ENCODE results near the gene ACR.

ACR gene

DNA sequence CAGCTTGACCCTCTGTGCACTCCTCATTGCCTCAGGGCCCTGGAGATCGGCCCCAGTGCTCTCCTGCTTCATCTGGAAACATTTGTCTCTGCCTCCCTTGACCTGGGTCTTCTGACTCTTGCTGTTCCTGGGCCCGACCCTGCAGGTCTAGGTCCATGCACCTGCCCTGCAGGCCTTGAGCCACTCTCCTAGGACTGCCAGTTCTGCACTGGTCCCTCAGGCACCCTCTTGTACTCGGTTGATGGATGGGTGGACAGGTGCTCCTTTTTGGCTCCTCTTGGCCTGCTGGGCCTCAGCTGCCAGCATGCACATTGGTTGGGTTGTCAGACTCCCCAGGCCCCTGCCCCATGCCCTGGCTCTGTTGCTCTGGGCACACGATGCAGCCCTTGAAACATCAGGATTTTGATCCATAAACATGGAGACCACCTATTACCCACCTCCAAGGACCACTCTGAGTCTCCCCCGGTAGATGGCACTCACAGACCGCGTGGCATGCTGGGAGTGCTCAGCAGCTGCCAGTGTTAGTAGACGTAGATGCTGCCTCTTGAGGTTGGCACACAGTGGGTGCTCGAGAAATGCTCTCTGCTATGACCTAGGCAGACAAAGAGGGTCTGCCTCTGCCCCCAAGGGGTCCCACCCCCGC, 20.2 kb upstream of the ACR start:
- no peak for DNase-seq

DNA sequence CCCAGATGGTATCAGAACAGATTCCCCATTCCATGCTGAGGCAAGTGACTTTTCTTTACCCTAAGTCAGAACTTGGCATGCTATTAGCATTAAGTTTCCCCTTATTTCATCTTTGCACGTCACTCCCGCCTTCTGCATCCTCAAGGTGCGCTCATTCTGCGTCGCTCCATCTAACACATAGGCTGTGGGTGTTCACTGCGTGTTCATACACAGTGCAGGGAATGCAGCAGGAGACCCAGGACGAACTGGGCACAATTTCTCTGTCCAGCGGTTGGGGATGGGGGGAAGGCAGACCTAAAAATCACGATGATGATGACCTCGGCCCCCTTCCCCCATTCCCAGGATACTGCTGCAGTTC, 19.7 kb upstream of the ACR start:
- no peak for DNase-seq

DNA sequence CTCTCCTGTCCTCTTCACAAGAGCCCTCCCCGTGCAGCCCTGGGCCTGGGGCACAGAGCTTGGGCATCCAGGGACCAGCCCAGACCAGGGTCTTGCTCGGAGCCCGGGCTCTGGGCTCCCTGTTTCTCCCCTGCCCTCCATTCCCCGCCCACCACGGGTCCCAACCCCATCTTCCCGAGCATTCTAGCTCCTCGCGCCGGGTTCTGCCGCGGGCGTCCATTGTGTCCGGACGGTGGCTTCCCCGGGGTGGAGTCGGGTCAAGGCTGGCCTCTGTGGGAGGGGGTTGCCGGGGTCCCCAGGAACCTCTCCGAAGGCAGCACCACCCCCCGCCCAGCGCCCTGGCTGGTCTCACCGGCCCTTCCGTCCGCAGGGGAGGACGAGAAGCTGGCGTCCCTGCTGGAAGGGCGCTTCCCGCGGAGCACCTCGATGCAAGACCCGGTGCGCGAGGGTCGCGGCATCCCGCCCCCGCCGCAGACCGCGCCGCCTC, 18.1 kb upstream of the ACR start:
- no peak for DNase-seq

DNA sequence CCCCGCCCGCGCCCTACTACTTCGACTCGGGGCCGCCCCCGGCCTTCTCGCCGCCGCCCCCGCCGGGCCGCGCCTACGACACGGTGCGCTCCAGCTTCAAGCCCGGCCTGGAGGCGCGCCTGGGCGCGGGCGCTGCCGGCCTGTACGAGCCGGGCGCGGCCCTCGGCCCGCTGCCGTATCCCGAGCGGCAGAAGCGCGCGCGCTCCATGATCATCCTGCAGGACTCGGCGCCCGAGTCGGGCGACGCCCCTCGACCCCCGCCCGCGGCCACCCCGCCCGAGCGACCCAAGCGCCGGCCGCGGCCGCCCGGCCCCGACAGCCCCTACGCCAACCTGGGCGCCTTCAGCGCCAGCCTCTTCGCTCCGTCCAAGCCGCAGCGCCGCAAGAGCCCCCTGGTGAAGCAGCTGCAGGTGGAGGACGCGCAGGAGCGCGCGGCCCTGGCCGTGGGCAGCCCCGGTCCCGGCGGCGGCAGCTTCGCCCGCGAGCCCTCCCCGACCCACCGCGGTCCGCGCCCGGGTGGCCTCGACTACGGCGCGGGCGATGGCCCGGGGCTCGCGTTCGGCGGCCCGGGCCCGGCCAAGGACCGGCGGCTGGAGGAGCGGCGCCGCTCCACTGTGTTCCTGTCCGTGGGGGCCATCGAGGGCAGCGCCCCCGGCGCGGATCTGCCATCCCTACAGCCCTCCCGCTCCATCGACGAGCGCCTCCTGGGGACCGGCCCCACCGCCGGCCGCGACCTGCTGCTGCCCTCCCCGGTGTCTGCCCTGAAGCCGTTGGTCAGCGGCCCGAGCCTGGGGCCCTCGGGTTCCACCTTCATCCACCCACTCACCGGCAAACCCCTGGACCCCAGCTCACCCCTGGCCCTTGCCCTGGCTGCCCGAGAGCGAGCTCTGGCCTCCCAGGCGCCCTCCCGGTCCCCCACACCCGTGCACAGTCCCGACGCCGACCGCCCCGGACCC, 17.4 kb upstream of the ACR start:
- no peak for DNase-seq

DNA sequence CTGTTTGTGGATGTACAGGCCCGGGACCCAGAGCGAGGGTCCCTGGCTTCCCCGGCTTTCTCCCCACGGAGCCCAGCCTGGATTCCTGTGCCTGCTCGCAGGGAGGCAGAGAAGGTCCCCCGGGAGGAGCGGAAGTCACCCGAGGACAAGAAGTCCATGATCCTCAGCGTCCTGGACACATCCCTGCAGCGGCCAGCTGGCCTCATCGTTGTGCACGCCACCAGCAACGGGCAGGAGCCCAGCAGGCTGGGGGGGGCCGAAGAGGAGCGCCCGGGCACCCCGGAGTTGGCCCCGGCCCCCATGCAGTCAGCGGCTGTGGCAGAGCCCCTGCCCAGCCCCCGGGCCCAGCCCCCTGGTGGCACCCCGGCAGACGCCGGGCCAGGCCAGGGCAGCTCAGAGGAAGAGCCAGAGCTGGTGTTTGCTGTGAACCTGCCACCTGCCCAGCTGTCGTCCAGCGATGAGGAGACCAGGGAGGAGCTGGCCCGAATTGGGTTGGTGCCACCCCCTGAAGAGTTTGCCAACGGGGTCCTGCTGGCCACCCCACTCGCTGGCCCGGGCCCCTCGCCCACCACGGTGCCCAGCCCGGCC, 16.7 kb upstream of the ACR start:
- DNase-seq, result no peak

DNA sequence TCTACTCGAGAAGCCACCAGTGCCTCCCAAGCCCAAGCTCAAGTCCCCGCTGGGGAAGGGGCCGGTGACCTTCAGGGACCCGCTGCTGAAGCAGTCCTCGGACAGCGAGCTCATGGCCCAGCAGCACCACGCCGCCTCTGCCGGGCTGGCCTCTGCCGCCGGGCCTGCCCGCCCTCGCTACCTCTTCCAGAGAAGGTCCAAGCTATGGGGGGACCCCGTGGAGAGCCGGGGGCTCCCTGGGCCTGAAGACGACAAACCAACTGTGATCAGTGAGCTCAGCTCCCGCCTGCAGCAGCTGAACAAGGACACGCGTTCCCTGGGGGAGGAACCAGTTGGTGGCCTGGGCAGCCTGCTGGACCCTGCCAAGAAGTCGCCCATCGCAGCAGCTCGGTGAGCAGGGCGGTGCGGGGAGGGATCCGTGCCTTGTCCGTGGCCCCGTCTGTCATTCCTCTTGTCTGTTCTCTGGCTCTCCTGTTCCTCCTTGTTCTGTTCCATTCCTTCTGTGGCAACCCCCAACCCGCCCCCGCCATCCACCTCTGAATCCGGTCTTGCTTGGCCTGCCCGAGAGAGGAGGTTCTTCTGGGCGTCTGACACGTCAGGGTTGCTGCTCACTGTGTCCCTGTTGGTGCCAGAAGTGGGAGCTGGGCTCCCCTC, 15.8 kb upstream of the ACR start:
- no peak for DNase-seq

DNA sequence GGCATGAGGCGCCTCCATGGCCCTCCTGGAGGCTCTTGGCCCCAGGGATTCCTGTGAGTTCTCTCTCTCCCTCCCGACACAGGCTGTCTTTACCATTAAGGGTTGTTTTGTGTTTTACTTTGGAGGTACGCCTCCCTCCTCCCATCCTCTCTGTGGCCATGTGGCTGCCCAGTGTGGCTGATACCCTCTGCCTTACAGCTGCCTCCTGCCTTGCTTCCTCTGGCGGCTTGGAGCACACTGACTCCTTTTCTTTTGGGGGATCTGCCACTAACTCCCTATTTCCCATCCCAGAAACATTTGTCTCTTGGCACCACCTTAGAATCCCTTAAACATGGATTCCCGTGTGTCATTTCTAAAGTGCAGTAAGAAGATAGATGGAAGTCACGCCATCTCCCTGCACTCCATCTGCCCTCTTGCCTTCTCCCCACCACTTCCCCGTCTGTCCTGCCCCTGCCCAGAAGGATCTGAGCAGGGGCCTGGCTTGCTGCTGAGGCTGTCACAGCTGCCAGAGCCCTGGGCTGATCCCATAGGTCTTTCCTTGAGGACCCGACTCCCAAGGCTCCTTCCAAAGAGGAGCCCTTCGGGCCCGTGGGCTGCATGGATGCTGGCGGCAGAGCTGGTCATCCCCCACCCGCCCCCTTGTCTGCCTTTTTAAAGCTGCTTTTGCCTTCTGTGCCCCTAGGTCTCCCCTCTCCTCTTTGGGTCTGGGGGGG, 15.1 kb upstream of the ACR start:
- DNase-seq, result no peak

DNA sequence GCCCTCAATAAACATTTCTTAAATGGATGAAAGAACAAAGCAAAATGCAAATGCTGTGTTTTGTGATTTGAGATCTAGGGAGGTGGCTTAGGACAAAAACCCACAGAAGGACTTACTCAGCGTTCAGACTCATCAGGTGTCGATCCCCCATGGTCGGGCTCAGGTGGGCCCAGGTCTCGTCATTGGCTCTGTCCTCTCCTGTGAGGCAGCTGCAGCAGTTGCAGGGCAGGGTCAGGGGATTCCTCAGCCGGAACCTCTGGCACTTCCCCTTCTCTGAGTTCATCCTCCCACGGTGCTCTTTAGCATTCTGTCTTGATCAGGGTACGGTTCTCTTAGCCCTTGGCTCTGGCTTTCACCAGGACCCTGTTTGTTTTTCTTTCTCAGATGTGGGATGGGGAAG, 14.0 kb upstream of the ACR start:
- no peak for DNase-seq

DNA sequence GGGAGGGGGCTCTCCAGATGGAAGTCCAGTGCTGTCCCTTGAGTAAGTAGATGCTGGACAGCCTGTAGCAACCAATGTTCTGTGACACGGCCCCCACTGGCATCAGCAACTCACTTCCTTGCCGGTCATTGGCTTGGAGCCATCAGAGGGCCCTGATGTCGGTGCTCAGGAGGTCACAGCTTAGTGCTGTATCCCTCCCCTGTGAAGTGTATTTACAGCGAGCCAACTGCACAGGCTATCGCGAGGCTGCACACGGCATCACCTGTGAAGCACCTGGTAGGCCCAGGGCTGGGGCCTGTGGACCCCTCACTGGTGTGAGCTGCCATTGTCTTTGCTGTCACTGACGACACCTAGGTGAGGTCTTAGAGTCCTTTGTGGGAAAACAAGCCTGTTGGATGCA, 13.4 kb upstream of the ACR start:
- no peak for DNase-seq

DNA sequence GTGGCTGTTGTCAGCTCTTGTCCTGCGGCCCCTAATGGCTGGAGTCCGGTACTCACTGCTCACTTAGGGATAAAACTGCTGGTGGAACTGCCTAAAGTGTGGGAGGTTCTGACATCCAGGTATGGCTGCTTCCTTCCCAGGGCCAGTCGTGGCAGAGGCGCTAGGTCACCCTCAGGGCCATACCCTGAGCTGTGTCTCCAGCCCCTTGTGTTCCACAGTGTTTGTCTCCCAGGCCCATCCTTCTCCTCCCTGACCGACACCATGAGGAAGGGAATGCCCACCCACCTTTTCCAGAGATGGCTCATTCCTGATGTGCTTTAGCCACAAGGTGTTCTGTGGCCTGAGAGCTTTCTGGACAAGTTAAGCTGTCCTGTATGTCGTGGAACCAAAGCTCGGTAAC, 12.4 kb upstream of the ACR start:
- no peak for DNase-seq

DNA sequence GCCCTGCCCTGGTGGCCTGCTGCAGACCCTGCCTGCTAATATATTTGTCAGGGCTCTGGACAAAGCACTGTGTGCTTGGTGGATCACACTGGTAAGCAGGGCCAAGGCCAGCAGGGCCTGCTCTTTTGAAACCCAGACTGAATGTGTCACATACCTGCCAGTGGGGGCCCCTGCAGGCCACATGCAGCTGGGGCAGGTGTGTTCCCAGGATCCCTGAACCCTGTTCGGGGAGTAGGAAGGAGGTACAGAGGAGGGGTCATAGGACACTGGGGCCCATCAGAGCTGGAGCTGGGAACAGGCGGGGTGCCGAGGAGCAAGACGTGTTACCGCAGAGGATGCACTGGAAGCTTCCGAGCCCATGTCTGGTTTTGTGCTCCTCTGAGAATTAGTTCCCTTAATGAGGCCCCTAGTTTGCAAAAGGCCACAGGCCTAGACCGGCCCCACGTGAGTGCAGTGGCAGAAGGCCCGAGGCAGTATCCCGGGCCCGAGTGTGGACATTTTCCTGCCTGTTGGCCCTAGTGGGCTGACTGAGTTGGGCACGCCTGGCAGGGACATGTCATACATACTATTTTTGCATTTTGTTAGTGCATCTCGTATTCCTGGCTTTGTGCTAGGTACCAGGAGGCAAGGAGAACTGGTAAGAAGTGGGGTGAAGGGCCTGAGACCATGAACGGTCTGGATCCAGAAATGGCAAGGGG, 11.2 kb upstream of the ACR start:
- no peak for DNase-seq

DNA sequence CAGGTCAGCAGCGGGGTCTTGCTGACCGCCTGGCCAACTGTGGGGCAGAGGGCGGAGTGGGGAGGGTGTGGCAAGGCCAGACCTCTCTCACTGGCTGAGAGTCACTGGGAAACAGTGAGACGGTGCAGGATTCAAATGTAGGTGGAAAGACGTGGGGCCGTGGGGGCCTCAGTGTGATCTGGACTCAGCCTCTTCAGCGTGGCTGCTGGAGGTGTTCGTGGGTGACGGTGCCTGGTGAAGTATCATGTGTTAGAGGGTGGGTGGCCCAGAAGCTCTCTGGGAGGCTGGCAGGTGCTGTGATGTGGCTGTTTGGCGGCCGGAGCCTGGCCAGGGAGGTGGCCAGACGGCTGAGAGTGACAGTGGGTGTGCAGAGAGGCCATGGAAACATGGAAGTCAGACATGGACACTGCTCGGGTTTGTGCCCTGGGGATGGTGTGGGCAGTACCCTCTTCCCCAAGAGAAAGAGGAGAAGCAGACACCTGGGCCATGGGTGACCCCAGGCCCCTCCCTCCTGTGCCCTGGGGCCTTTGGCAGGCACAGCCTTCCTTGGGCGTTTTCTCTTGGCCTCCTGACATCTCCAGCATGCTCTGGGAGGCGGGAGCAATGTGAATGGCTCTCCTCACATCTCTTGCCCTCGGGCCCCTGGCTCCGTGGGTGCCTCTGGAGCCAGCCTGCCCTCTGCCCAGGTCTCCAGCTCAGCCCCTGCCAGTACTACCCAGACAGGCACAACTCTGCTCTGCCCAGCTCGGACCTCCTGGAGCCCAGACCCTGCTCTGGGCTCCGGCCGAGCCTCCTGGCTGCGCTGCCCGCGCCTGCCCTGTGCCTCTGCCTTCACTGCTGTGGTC, 10.1 kb upstream of the ACR start:
- DNase-seq, result no peak

DNA sequence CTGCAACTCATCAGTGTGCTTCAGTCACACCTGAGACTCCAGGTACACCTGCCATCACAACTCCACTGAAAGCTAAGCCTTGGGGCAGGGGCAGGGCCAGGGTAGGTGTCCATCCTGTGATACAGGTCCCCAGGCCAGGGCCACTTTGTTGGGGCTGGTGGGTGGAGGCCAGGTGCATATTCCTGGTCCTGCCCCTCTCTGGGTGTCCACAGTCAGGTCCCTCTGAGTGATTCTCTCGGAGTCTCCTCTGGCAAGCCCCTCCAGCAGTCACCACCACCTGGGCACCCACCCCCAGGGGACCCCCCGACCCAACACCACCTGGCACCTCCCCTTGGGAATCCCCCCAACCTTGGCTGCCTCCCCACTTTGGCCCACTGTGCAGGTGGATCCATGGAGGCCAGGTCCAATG, 9.5 kb upstream of the ACR start:
- no peak for DNase-seq

DNA sequence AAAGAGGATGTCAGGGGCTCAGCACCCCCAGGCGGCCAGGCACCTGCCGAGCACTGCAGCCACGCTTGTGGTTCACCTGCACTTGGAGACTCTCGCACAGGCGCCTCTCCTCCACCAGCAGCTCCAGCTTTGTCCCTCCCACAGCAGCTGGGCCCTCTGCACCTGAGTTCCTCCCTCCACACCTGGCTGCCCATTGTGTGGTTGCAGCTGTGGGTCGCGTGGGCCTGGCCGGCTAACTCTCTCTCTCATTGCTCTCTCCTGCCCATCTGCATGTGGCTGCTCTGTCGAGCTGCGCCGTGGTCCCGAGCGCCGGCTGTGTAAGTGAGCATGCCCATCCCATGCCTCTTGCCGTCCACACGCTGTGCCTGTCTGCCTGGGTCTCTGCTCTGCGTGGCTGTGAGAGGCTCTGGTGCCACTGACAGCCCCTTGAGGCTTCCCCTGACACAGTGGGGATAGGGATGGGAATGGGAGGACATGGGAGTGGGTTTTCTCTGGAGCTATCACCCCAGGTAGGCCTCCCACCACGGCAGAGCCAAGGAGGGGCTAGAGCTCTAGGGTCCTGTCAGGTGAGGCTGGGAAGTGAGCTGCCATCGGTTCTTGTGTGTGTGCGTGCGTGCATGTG, 8.5 kb upstream of the ACR start:
- DNase-seq, result no peak

DNA sequence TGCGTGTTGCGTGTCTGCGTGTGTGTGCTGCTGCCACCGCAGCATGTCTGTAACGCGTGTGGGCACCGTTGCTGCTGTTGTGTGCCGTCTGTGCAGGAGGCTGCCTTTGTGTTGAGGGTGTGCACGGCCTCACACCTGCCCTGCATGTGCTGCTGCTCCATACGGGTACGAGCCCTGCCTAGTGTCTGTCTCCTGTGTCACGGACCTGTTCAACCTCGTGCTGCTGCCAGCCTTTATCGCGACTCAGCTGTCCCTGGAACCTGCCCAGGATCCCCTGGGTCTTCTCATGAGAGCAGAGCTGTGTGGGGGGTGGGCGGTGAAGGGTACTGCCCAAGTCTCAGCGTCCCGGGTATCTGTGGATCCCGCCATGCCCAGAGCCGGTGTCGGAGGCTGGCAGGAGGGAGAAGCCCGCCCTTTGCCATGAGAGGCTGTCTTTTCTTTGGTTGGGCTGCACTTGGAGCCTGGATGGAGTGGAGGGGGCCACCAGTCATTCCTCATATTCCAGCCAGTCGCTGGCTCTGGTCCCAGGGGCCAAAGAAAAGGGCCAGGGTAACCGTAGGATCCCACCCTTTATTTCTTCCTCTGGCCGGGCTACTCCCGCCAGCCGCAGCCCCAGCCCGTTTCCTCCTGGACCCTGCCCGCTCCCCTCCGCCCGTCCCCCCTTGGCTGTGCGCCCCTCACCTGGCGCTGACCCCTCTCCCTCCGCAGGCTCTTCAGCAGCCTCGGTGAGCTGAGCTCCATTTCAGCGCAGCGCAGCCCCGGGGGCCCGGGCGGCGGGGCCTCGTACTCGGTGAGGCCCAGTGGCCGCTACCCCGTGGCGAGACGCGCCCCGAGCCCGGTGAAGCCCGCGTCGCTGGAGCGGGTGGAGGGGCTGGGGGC, 7.8 kb upstream of the ACR start:
- no peak for DNase-seq

DNA sequence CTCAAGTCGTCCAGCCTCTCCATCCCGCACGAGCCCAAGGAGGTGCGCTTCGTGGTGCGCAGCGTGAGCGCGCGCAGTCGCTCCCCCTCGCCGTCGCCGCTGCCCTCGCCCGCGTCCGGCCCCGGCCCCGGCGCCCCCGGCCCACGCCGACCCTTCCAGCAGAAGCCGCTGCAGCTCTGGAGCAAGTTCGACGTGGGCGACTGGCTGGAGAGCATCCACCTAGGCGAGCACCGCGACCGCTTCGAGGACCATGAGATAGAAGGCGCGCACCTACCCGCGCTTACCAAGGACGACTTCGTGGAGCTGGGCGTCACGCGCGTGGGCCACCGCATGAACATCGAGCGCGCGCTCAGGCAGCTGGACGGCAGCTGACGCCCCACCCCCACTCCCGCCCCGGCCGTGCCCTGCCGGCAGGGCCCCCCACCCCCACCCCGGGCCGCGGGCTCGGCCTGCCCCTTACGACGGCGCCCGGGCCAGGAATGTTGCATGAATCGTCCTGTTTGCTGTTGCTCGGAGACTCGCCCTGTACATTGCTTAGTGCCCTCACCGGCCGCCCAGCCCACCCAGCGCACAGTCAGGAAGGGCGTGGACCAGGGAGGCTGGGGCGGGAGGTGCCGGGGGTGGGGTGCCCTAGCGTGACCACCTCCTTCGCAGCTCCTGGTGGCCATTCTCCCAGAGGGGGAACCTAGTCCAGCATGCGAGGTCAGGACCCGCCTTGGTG, 6.9 kb upstream of the ACR start:
- DNase-seq, result no peak

DNA sequence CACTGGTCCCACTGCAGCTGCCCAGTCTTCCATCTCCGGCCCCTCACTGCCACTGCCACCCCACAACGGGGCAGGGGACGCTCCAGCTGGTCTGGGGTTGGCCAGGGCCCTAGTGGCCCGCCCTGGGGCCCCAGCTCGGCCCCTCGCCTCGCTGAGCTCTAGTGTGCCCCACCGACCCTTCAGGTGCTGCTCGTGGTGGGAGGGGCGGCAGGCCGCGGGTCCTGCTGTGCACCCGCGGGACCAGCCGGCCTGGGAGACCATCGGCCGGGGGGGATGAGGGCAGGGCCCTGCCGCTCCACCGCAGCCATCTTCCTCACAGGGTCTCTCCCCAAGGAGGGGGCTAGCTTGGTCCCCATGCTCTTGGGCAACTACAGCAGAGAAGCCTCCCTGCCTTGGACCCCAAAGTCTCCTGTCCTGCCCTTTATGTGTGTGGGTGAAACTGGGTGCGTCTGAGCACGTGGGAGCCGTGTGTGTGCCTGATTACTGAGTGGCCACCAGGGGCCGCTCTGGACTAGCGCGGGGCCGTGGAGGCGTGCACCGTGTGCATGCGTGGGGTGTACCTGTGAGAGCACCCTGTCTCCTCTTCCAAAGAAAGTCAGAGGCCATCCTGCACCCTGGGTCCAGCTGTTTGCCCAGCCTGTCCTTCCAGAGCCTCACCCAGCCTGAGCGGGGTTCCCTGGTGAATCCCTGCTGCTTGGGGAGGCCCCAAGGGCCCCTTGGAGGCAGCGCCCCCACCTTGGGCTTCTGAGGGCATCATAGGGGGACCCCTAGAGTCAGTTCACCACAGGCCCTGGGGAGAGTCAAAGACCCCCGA, 6.0 kb upstream of the ACR start:
- DNase-seq, result peak; percentile 75

DNA sequence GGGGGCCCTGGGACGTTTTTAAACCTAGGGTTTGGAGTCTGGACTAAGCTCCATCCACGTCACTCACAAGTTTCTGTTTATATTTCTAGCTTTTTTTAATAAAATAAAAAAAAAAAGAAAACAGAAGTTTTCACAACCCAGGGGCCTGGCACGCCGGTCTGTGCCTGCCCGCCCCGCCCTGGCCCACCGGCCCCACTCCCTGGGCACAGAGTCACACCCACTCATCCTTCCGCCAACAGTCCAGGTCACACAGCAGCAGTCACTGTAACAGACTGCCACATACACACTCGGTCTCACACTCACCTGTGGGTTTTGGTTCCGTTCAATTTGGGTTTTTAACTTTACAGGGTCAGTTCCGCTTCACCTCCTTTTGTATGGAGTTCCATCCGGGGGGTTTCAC, 5.3 kb upstream of the ACR start:
- DNase-seq, result no peak

Measured in stimulated activated CD8-positive, alpha-beta memory T cell treated with anti-CD3 and anti-CD28 coated beads, Interleukin-4, amount 100 ng/mL, for 48 hours (primary cell).